ENCODE measurements around the gene LSAMP.

- TF ChIP-seq POLR2A (IDR thresholded peaks at IDR 0.05; ENCODE audit: low read depth, low read length) (no peak), SPI1 (IDR thresholded peaks at IDR 0.05; ENCODE audit: low read depth, low read length) (no peak), TAF1 (IDR thresholded peaks at IDR 0.05; ENCODE audit: low read depth, low read length) (no peak), POLR2AphosphoS5 (IDR thresholded peaks at IDR 0.05; ENCODE audit: low read depth, low read length) (no peak), POU2F2 (IDR thresholded peaks at IDR 0.05; ENCODE audit: low read depth, low read length) (no peak)
Observed at GRCh38 chr3:116367761-116368395, 77.4 kb downstream of the LSAMP start.

All from GM12891 (cell line).